Breast epithelium (tissue), 3 donors: ENCODE results near the gene MAP3K8.

ENCODE experiments used
- CTCF ChIP-seq, 3 donors: fragments of 450-650 bp; IDR thresholded peaks; one replicate each; pipeline ENCODE4 v1.5.1; 2016 to 2017; ENCODE audit warnings: antibody characterized with exemption in 3 of 3, mild to moderate bottlenecking in 3 of 3, moderate library complexity in 3 of 3
- POLR2AphosphoS5 ChIP-seq, 3 donors: sonication (generic); formaldehyde crosslinking; IDR thresholded peaks; one replicate each; pipeline ENCODE4 v1.6.1; 2017; ENCODE audit warnings: antibody characterized with exemption in 3 of 3

DNA sequence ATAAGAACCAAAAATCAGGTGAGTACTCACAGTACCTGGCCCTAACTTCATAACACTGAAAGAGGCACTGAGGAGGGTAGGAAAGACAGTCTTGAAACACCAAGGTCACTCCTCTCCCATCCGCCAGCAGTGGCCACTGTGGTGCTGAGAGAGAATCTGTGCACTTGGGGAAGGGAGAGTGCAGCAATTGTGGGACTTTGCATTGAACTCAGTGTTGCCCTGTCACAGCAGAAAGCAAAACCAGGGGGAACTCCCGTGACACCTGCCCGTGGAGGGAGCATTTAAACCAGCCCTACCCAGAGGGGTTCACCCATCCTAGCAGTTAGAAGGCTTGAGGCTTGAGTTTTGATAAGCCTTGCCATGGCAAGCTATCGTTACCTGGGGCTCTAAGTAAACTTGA is 35.2 kb upstream of the MAP3K8 start:
- TF ChIP-seq CTCF (IDR thresholded peaks at IDR 0.05) (no peak), POLR2AphosphoS5 (IDR thresholded peaks at IDR 0.05) (no peak)
